ENCODE data around the gene UVRAG.

DNA sequence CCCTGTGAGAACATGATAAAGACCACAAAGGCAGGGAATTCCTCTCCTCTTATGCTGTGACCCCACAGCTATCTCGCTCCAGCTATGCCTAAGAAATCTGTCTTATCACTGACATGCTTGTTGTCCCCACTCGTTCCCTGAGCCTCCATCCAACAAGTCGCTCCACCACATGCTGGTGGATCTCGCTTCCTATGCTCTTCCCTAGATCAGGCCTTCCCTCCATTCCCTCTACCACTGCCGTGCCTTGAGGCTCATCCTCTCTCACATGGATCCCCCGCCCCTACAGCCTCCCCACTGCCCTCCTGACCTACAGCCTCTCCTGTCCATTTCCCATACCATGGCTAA lies 47.8 kb upstream of the UVRAG start:
- no peak for TF ChIP-seq ETV6 (CRISPR knock-in tag; conservative IDR thresholded peaks at IDR 0.05)
- no peak for TF ChIP-seq ELF4 (CRISPR knock-in tag; IDR thresholded peaks at IDR 0.05; ENCODE audit: borderline replicate concordance)
- no peak for TF ChIP-seq EP300 (IDR thresholded peaks at IDR 0.05; ENCODE audit: low read depth in 2 of 2, low read length in 2 of 2)
- no peak for TF ChIP-seq EP300 (CRISPR knock-in tag; IDR thresholded peaks at IDR 0.05; ENCODE audit: borderline replicate concordance)
- no peak for TF ChIP-seq DNMT3B (CRISPR knock-in tag; conservative IDR thresholded peaks at IDR 0.05)

Measured in HepG2 (cell line).